ENCODE results near the gene DUSP8. TPM values are rescaled to one million over a fixed set of nuclear protein-coding genes. Genes with fewer than 3 reads are reported as not detected.
A peak's percentile ranks its signal among the peaks of the same experiment; 100 is the strongest.

Gene DUSP8
- total and polyA plus RNA-seq, 7 donors = 0.66 to 12.7 (median 4.4) TPM

GRCh38 chr11:1561266-1561665 lies 10.8 kb downstream of the DUSP8 start:
- Histone ChIP-seq H3K27me3 (no peaks in the 10 kb centered on the region), H3K36me3 (peaks cover 0 to 25% (median 10%) of the 10 kb centered on the region in 4 donors), H3K9me3 (no peaks in the 10 kb centered on the region), H3K4me1 (peaks cover 0 to 71% (median 57%) of the 10 kb centered on the region in 4 donors), H3K4me3 (no peak overlapping the region), H3K27ac (peak overlapping the region; percentile 92 to 99 (median 95))
- intact Hi-C loops (cut with DNase I) = no loop called here
- TF ChIP-seq EP300 (IDR thresholded peaks at IDR 0.05) (no peak), POLR2AphosphoS5 (IDR thresholded peaks at IDR 0.05) (no peak), POLR2A (IDR thresholded peaks at IDR 0.05) (no peak), CTCF (IDR thresholded peaks at IDR 0.05) (no peak)
- DNase-seq = no peak
- 82 to 92% methylated on average over 17 of the region's 17 CpGs for WGBS, 2 donors

- H3K4me1 ChIP-seq = peaks cover 0 to 66% (median 54%) of the 10 kb centered on the region in 4 donors
- H3K27ac ChIP-seq = peak overlapping the region; percentile 92 to 99 (median 95)
- DNase-seq = no peak
- peaks cover 0 to 25% (median 10%) of the 10 kb centered on the region in 4 donors for H3K36me3 ChIP-seq
- intact Hi-C loops (cut with DNase I) = no loop called here
- H3K9me3 ChIP-seq = no peaks in the 10 kb centered on the region
- no peak overlapping the region for H3K4me3 ChIP-seq
- TF ChIP-seq POLR2A (IDR thresholded peaks at IDR 0.05) (no peak), EP300 (IDR thresholded peaks at IDR 0.05) (no peak), CTCF (IDR thresholded peaks at IDR 0.05) (no peak), POLR2AphosphoS5 (IDR thresholded peaks at IDR 0.05) (no peak)
- no peaks in the 10 kb centered on the region for H3K27me3 ChIP-seq
- WGBS, 2 donors = 87 to 90% methylated on average over 8 of the region's 8 CpGs
Measured at GRCh38 chr11:1560649-1561251, 11.3 kb downstream of the DUSP8 start.

- WGBS, 2 donors = 78 to 83% methylated on average over 15 of the region's 15 CpGs
Measured at GRCh38 chr11:1560002-1560648, 11.9 kb downstream of the DUSP8 start.

GRCh38 chr11:1559111-1559951 lies 12.7 kb downstream of the DUSP8 start:
- Histone ChIP-seq H3K27me3 (no peaks in the 10 kb centered on the region), H3K36me3 (peaks cover 0 to 25% (median 10%) of the 10 kb centered on the region in 4 donors), H3K27ac (peak overlapping the region; percentile 92 to 99 (median 95)), H3K4me3 (peak overlapping the region in 2 of 4 donors; percentile 9 to 10), H3K9me3 (no peaks in the 10 kb centered on the region), H3K4me1 (peaks cover 0 to 53% (median 41%) of the 10 kb centered on the region in 4 donors)
- peak; percentile 99 for DNase-seq
- TF ChIP-seq EP300 (IDR thresholded peaks at IDR 0.05) (peak in 2 of 4 donors; percentile 78 to 89), POLR2A (IDR thresholded peaks at IDR 0.05) (peak in 1 of 2 donors; percentile 13), POLR2AphosphoS5 (IDR thresholded peaks at IDR 0.05) (peak; percentile 78 to 87 (median 82)), CTCF (IDR thresholded peaks at IDR 0.05) (peak in 1 of 4 experiments; percentile 19)
- WGBS, 2 donors = 14 to 47% methylated on average over 29 of the region's 29 CpGs
- intact Hi-C loops (cut with DNase I) = loop anchor here (5.0 kb wide), 1 partner anchor 97 kb away; no protein-coding TSS in a partner anchor

More at GRCh38 chr11:1560002-1560648, 11.9 kb downstream of the DUSP8 start:
- no peak for TF ChIP-seq POLR2A (IDR thresholded peaks at IDR 0.05)
- no peak for TF ChIP-seq POLR2AphosphoS5 (IDR thresholded peaks at IDR 0.05)
- no peak for TF ChIP-seq CTCF (IDR thresholded peaks at IDR 0.05)
- H3K27me3 ChIP-seq = no peaks in the 10 kb centered on the region
- no peaks in the 10 kb centered on the region for H3K9me3 ChIP-seq
- H3K4me1 ChIP-seq = peaks cover 0 to 60% (median 49%) of the 10 kb centered on the region in 4 donors
- no peak overlapping the region for H3K4me3 ChIP-seq
- H3K27ac ChIP-seq = peak overlapping the region; percentile 92 to 99 (median 95)
- no peak for DNase-seq
- intact Hi-C loops (cut with DNase I) = no loop called here
- H3K36me3 ChIP-seq = peaks cover 0 to 25% (median 10%) of the 10 kb centered on the region in 4 donors

Data from sigmoid colon (tissue), 7 donors.